B cell (primary cell): Measurements from ENCODE around the gene KIF3A.

Experiments
- EZH2 ChIP-seq: IDR thresholded peaks from 2 replicates; pipeline ENCODE4 v1.6.1; 2012; ENCODE audit warnings: borderline replicate concordance, low read depth, mild to moderate bottlenecking, moderate library complexity, low read length; ENCODE audit not compliant: insufficient read depth, poor library complexity, severe bottlenecking
- TF ChIP-seq, protein P1 (sequence below): fragments of 200-600 bp; IDR thresholded peaks from one replicate; pipeline ENCODE4 v1.8.0; 2022; ENCODE audit warnings: antibody characterized with exemption, mild to moderate bottlenecking

- TF ChIP-seq, protein P1, sequence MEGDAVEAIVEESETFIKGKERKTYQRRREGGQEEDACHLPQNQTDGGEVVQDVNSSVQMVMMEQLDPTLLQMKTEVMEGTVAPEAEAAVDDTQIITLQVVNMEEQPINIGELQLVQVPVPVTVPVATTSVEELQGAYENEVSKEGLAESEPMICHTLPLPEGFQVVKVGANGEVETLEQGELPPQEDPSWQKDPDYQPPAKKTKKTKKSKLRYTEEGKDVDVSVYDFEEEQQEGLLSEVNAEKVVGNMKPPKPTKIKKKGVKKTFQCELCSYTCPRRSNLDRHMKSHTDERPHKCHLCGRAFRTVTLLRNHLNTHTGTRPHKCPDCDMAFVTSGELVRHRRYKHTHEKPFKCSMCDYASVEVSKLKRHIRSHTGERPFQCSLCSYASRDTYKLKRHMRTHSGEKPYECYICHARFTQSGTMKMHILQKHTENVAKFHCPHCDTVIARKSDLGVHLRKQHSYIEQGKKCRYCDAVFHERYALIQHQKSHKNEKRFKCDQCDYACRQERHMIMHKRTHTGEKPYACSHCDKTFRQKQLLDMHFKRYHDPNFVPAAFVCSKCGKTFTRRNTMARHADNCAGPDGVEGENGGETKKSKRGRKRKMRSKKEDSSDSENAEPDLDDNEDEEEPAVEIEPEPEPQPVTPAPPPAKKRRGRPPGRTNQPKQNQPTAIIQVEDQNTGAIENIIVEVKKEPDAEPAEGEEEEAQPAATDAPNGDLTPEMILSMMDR = no peak
- TF ChIP-seq EZH2 = no peak
Observed at GRCh38 chr5:132734687-132735086, 2.7 kb downstream of the KIF3A start.
